Endodermal cell (in vitro differentiated cells): Measurements from ENCODE around the gene BACE1. TPM values are rescaled to one million over a fixed set of nuclear protein-coding genes. Genes with fewer than 3 reads are reported as not detected.

ENCODE experiments used
- DNase-seq: peaks from one replicate; pipeline ENCODE4 v3.0.0-alpha.2; 2017
- H3K27ac ChIP-seq: 2 replicates; pipeline ENCODE4 v1.5.1; 2013; ENCODE audit warnings: mild to moderate bottlenecking, low read depth, low read length, moderate library complexity
- H3K27me3 ChIP-seq: 2 replicates; pipeline ENCODE4 v1.6.1; 2013; ENCODE audit warnings: mild to moderate bottlenecking, low read length, moderate library complexity; ENCODE audit not compliant: insufficient read depth, control insufficient read depth, poor library complexity, severe bottlenecking
- H3K36me3 ChIP-seq: 2 replicates; pipeline ENCODE4 v1.7.0; 2013; ENCODE audit warnings: mild to moderate bottlenecking, low read length, moderate library complexity; ENCODE audit not compliant: control insufficient read depth, insufficient read depth
- H3K4me1 ChIP-seq: one replicate; pipeline ENCODE4 v1.7.0; 2013; ENCODE audit warnings: low read length; ENCODE audit not compliant: control insufficient read depth, insufficient read depth
- H3K4me3 ChIP-seq: 2 replicates; pipeline ENCODE4 v1.5.1; 2013; ENCODE audit warnings: mild to moderate bottlenecking, low read length, moderate library complexity
- H3K9ac ChIP-seq: 2 replicates; pipeline ENCODE4 v1.6.1; 2013; ENCODE audit warnings: mild to moderate bottlenecking, low read length, moderate library complexity; ENCODE audit not compliant: poor library complexity, severe bottlenecking; ENCODE audit errors: extremely low read depth
- H3K9me3 ChIP-seq: 2 replicates; pipeline ENCODE4 v1.6.1; 2013; ENCODE audit warnings: mild to moderate bottlenecking, low read length, moderate library complexity; ENCODE audit not compliant: control insufficient read depth
- H3K27ac Mint-ChIP-seq: 2 replicates; pipeline ENCODE4 v1.8.0; 2020; ENCODE audit warnings: mixed read lengths
- H3K27me3 Mint-ChIP-seq: 2 replicates; pipeline ENCODE4 v1.8.0; 2021; ENCODE audit warnings: mild to moderate bottlenecking, mixed read lengths; ENCODE audit not compliant: insufficient read depth
- H3K36me3 Mint-ChIP-seq: 2 replicates; pipeline ENCODE4 v1.8.0; 2020; ENCODE audit warnings: low read depth, mixed read lengths
- H3K4me1 Mint-ChIP-seq: 2 replicates; pipeline ENCODE4 v1.8.0; 2020; ENCODE audit warnings: mixed read lengths
- H3K4me3 Mint-ChIP-seq: 2 replicates; pipeline ENCODE4 v1.8.0; 2020; ENCODE audit warnings: mild to moderate bottlenecking, moderate library complexity, mixed read lengths
- H3K9me3 Mint-ChIP-seq: 2 replicates; pipeline ENCODE4 v1.8.0; 2020; ENCODE audit warnings: mild to moderate bottlenecking, mixed read lengths
- CTCF ChIP-seq: fragments of 200-600 bp; sonication (generic); conservative IDR thresholded peaks from 2 replicates; pipeline ENCODE4 v1.5.0; 2021; ENCODE audit warnings: antibody characterized with exemption, mild to moderate bottlenecking
- WGBS, 2 experiments: methylation state at CpG; one replicate each; pipeline versions ENCODE4 v1.1.5 to v1.1.7; 2013; ENCODE audit warnings: missing lambda C conversion rate in 2 of 2, mixed read lengths in 1 of 2; ENCODE audit not compliant: insufficient coverage in 1 of 2, insufficient read length in 1 of 2; 5-methylcytosine and 5-hydroxymethylcytosine counted together
- long read RNA-seq, 4 experiments: library from polyadenylated mRNA in 2 of 4; library from RNA in 1 of 4; library from capped mRNA in 1 of 4; stranded (forward) in 3 of 4; unstranded in 1 of 4; transcript quantifications; one replicate each; pipeline ENCODE4 v2.0.0, GENCODE V29; 2020 to 2021; ENCODE audit warnings: inconsistent platforms in 1 of 4
- polyA plus RNA-seq, 2 experiments: library from polyadenylated mRNA; stranded (reverse); fragments of 50-300 nt; gene quantifications; one replicate each; pipeline ENCODE4 v1.2.3, GENCODE V29; 2013
- total RNA-seq, 2 donors: library from RNA; stranded (reverse); fragmentation: NEBNext Ultra II Directional in 1 of 2; extraction: Animal tissue kit (Norgen Biotek cat#: 25700) in 1 of 2; gene quantifications; 2 replicates in 1 of 2; 3 replicates in 1 of 2; pipeline ENCODE4 v1.2.1, GENCODE V29; 2021

The BACE1 gene
- total RNA-seq: 10 to 100 TPM; 20.8 to 21.7 TPM
- polyA plus RNA-seq (2013, experiment 1 of 2): 25.3 TPM
- 22.1 TPM for polyA plus RNA-seq (2013, experiment 2 of 2)
- long read RNA-seq, experiment 1, full-length matches to known transcripts: 2 of 5 reads
- long read RNA-seq, experiment 1, partial matches to known transcripts: 0 of 5 reads
- long read RNA-seq, experiment 1, other reads (novel, unspliced or antisense): 3 of 5 reads
- long read RNA-seq, experiment 2, full-length matches to known transcripts: 14 of 21 reads
- long read RNA-seq, experiment 2, partial matches to known transcripts: 5 of 21 reads
- long read RNA-seq, experiment 2, other reads (novel, unspliced or antisense): 2 of 21 reads
- long read RNA-seq, experiment 3, full-length matches to known transcripts: 1 of 11 reads
- long read RNA-seq, experiment 3, partial matches to known transcripts: 3 of 11 reads
- long read RNA-seq, experiment 3, other reads (novel, unspliced or antisense): 7 of 11 reads
- long read RNA-seq, experiment 4, partial matches to known transcripts: 1 of 5 reads
- long read RNA-seq, experiment 4, other reads (novel, unspliced or antisense): 4 of 5 reads

DNA sequence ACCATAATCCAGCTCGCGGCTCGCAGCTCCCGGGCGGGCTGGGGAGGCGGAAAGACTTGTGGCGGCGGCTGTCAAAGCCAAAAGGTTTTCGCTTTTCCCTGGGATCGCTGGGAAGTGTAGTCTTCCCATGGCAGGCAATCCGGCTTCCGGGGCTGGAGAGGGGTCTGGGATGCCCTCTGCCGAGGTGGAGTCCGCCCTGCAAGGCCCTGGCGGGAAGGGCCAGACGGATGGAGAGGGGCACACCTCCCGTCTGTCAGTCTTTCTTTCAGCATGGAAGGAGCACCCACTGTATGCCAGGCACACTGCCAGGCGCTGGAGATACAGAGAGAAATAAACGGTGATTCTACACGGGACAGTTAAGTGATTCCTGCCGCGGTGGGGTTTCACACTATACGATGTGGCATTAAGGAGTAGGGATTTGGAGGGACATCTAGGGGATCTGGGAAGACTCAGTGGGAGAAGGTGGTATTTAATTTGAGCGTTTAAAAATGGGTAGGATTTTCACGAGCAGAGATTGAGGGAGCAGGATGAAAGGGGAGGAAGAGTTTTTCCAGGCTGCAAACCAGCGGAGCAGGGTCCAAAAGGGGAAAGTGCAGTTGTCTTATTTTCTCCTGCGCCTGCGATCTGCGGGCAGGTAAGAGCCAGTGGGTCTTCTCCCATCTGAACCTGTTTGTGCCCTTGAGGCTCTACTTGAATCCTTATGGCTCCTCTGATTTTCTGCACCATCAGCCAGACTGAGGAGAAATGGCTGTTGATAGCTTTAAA lies at the start of gene BACE1:
BACE1 (minus strand) TSS at position 60 of the 765 bp plus-strand sequence. CDS start 461 bp downstream, outside the sequence.
- Histone ChIP-seq H3K9ac (peak within 1 kb of the TSS; percentile 44), H3K36me3 (no peaks in the 10 kb centered on the region), H3K4me1 (no peaks in the 10 kb centered on the region), H3K27ac (no peak within 1 kb of the TSS), H3K4me3 (peak within 1 kb of the TSS; percentile 89), H3K27me3 (no peaks in the 10 kb centered on the region), H3K9me3 (no peaks in the 10 kb centered on the region)
- peak; percentile 68 for TF ChIP-seq CTCF
- Mint-ChIP-seq H3K4me3 (peak within 1 kb of the TSS; percentile 61), H3K4me1 (peaks cover 20% of the 10 kb centered on the region), H3K9me3 (no peaks in the 10 kb centered on the region), H3K27ac (no peak within 1 kb of the TSS), H3K36me3 (peaks cover under 1% of the 10 kb centered on the region), H3K27me3 (no peaks in the 10 kb centered on the region)
- 16 to 23% methylated on average over 16 to 29 of the region's 29 CpGs for WGBS, 2 experiments
- peak; percentile 97 for DNase-seq

GRCh38 chr11:117361432-117361831 lies 45.4 kb upstream of the BACE1 start:
- DNase-seq: no peak
- Histone ChIP-seq H3K9me3 (no peaks in the 10 kb centered on the region), H3K4me3 (no peak overlapping the region), H3K27me3 (no peaks in the 10 kb centered on the region), H3K36me3 (peaks cover 48% of the 10 kb centered on the region), H3K9ac (no peak overlapping the region), H3K4me1 (no peaks in the 10 kb centered on the region), H3K27ac (no peak overlapping the region)
- Mint-ChIP-seq H3K27me3 (no peaks in the 10 kb centered on the region), H3K36me3 (peaks cover 55% of the 10 kb centered on the region), H3K4me1 (peaks cover 4% of the 10 kb centered on the region), H3K4me3 (no peak overlapping the region), H3K9me3 (no peaks in the 10 kb centered on the region), H3K27ac (no peak overlapping the region)
- TF ChIP-seq CTCF: no peak
- WGBS, 2 experiments: 87 to 95% methylated on average over 6 to 8 of the region's 8 CpGs

DNA sequence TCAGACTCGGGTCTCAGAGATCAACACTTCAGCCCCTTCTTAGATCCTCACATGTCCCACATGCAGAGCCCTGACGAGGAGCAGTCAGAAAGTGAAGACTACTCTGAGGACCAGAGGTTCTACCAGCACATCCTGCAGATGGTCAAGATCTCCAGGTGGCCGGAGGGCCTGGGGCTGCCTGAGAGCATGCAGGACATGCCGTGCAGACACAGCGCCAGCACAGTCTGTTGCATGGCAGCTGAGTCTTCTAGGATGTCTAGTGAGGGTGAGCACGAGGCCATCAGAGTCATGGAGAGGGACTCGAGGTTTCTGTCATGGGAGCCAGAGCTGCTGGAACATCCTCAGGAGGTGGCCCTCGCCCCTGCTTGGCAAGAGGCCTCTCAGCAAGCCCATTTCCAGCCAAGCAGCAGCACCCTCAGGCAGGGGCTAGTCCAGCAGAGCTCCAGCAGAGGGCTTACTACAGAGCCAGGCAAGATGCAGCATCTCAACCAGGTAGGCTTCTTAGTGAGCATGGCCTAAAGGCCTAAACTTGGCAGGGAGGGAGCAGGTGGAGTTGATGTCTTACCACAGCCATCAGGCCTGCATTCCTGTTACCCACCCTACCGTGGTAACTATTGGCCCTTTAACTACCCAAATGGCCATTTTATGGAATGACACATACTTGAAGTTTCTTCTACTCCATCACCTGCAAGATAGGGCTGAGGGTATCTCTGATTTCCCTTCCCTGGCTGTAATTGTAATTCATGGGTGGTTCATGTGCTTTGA lies 40.3 kb upstream of the BACE1 start:
- H3K36me3 Mint-ChIP-seq: peaks cover 44% of the 10 kb centered on the region
- Histone ChIP-seq H3K9me3 (no peaks in the 10 kb centered on the region), H3K9ac (no peak overlapping the region), H3K4me1 (no peaks in the 10 kb centered on the region), H3K27ac (no peak overlapping the region), H3K4me3 (no peak overlapping the region), H3K27me3 (no peaks in the 10 kb centered on the region), H3K36me3 (peaks cover 49% of the 10 kb centered on the region)
- H3K27ac Mint-ChIP-seq: no peak overlapping the region
- H3K4me1 Mint-ChIP-seq: no peaks in the 10 kb centered on the region
- H3K4me3 Mint-ChIP-seq: no peak overlapping the region
- no peak for DNase-seq
- TF ChIP-seq CTCF: peak; percentile 45
- WGBS, 2 experiments: 94 to 96% methylated on average over 7 to 9 of the region's 9 CpGs
- H3K9me3 Mint-ChIP-seq: no peaks in the 10 kb centered on the region
- no peaks in the 10 kb centered on the region for H3K27me3 Mint-ChIP-seq
